ENCODE data around the gene ARHGEF38. TPM values are rescaled to one million over a fixed set of nuclear protein-coding genes. Genes with fewer than 3 reads are reported as not detected.

Gene ARHGEF38
- total and polyA plus RNA-seq, 9 donors, result 0.12 to 1.3 (median 0.24) TPM; not detected in 5

- no peaks in the 10 kb centered on the region for H3K4me1 ChIP-seq (ENCODE audit: insufficient read depth)
- no peaks in the 10 kb centered on the region for H3K27me3 ChIP-seq
- no peak overlapping the region for H3K4me3 ChIP-seq
- H3K36me3 ChIP-seq, result no peaks in the 10 kb centered on the region
- WGBS, 3 donors, result 91 to 94% (median 92%) methylated on average over 4 of the region's 4 CpGs
- TF ChIP-seq EP300 (IDR thresholded peaks at IDR 0.05), result no peak
- TF ChIP-seq POLR2A (IDR thresholded peaks at IDR 0.05), result no peak
- TF ChIP-seq CTCF (IDR thresholded peaks at IDR 0.05), result no peak
- intact Hi-C loops (cut with DNase I), result no loop called here
- H3K27ac ChIP-seq, result no peak overlapping the region
- no peak for DNase-seq
- H3K9me3 ChIP-seq, result no peaks in the 10 kb centered on the region
Observed at GRCh38 chr4:105623099-105623498, 70.7 kb downstream of the ARHGEF38 start.

GRCh38 chr4:105624530-105624929 lies 72.1 kb downstream of the ARHGEF38 start:
- Histone ChIP-seq H3K27ac (no peak overlapping the region), H3K9me3 (no peaks in the 10 kb centered on the region), H3K36me3 (no peaks in the 10 kb centered on the region), H3K4me3 (no peak overlapping the region), H3K27me3 (no peaks in the 10 kb centered on the region), H3K4me1 (ENCODE audit: insufficient read depth) (no peaks in the 10 kb centered on the region)
- no peak for DNase-seq
- intact Hi-C loops (cut with DNase I), result no loop called here
- 21 to 39% (median 26%) methylated on average over 4 of the region's 4 CpGs for WGBS, 3 donors
- TF ChIP-seq CTCF (IDR thresholded peaks at IDR 0.05) (no peak), EP300 (IDR thresholded peaks at IDR 0.05) (no peak), POLR2A (IDR thresholded peaks at IDR 0.05) (no peak)

GRCh38 chr4:105625214-105625613 lies 72.8 kb downstream of the ARHGEF38 start:
- H3K36me3 ChIP-seq, result no peaks in the 10 kb centered on the region
- no peak overlapping the region for H3K27ac ChIP-seq
- WGBS, 3 donors, result 30 to 48% (median 38%) methylated on average over 1 of the region's 1 CpG
- no peaks in the 10 kb centered on the region for H3K27me3 ChIP-seq
- no peak overlapping the region for H3K4me3 ChIP-seq
- no peaks in the 10 kb centered on the region for H3K9me3 ChIP-seq
- intact Hi-C loops (cut with DNase I), result no loop called here
- H3K4me1 ChIP-seq (ENCODE audit: insufficient read depth), result no peaks in the 10 kb centered on the region
- no peak for DNase-seq
- TF ChIP-seq EP300 (IDR thresholded peaks at IDR 0.05) (no peak), POLR2A (IDR thresholded peaks at IDR 0.05) (no peak), CTCF (IDR thresholded peaks at IDR 0.05) (no peak)

- intact Hi-C loops (cut with DNase I), result no loop called here
- 70 to 80% (median 75%) methylated on average over 2 of the region's 2 CpGs for WGBS, 3 donors
- Histone ChIP-seq H3K4me3 (no peak overlapping the region), H3K27me3 (no peaks in the 10 kb centered on the region), H3K27ac (no peak overlapping the region), H3K4me1 (ENCODE audit: insufficient read depth) (no peaks in the 10 kb centered on the region), H3K9me3 (no peaks in the 10 kb centered on the region), H3K36me3 (no peaks in the 10 kb centered on the region)
- DNase-seq, result no peak
- no peak for TF ChIP-seq EP300 (IDR thresholded peaks at IDR 0.05)
- TF ChIP-seq POLR2A (IDR thresholded peaks at IDR 0.05), result no peak
- no peak for TF ChIP-seq CTCF (IDR thresholded peaks at IDR 0.05)
Observed at GRCh38 chr4:105626846-105627245, 74.4 kb downstream of the ARHGEF38 start.

GRCh38 chr4:105627620-105628019 lies 75.2 kb downstream of the ARHGEF38 start:
- DNase-seq, result no peak

More at GRCh38 chr4:105627620-105628019, 75.2 kb downstream of the ARHGEF38 start:
- H3K9me3 ChIP-seq, result no peaks in the 10 kb centered on the region
- intact Hi-C loops (cut with DNase I), result no loop called here
- no peaks in the 10 kb centered on the region for H3K27me3 ChIP-seq
- no peak overlapping the region for H3K4me3 ChIP-seq
- no peaks in the 10 kb centered on the region for H3K36me3 ChIP-seq
- no peaks in the 10 kb centered on the region for H3K4me1 ChIP-seq (ENCODE audit: insufficient read depth)
- TF ChIP-seq POLR2A (IDR thresholded peaks at IDR 0.05), result no peak
- H3K27ac ChIP-seq, result no peak overlapping the region
- WGBS, 3 donors, result 34 to 55% (median 47%) methylated on average over 3 of the region's 3 CpGs

All from ovary (tissue), 9 donors.